H1 (cell line): ENCODE measurements around the gene TNNI2. TPM values are rescaled to one million over a fixed set of nuclear protein-coding genes. Genes with fewer than 3 reads are reported as not detected.

ENCODE experiments used
- CTCF ChIA-PET: fragments of 300-600 bp; sonication (Branson Sonifier 250); formaldehyde crosslinking; loops from one replicate; lab custom pipeline; 2021; ENCODE audit not compliant: partially characterized antibody; lab: Charles Lee
- POLR2A ChIA-PET: fragments of 300-600 bp; sonication (Branson Sonifier 250); formaldehyde crosslinking; loops from one replicate; lab custom pipeline; 2021; ENCODE audit warnings: inconsistent platforms; ENCODE audit not compliant: partially characterized antibody; lab: Charles Lee
- DNase-seq, 2 experiments: peaks; one replicate each; pipeline versions ENCODE4 v3.0.0 to v3.0.0-alpha.2; 2010 to 2022; ENCODE audit warnings: low spot score in 2 of 2, low read depth in 1 of 2, mixed read lengths in 1 of 2
- FAIRE-seq: peaks from 2 replicates; lab custom pipeline; 2011; peaks lifted over from hg19 to GRCh38; lab: Jason Lieb, UNC
- H2AFZ ChIP-seq: 2 replicates; pipeline ENCODE4 v1.8.1; 2012; ENCODE audit warnings: low read length, inconsistent platforms
- H2AK5ac ChIP-seq: 2 replicates; pipeline ENCODE4 v1.6.1; 2013; ENCODE audit warnings: low read depth, low read length
- H2BK120ac ChIP-seq: replicated peaks from 2 replicates; pipeline ENCODE3; 2013; ENCODE audit warnings: low read depth, low read length, inconsistent platforms
- H2BK12ac ChIP-seq: 2 replicates; pipeline ENCODE4 v1.6.1; 2013; ENCODE audit warnings: low read depth, low read length
- H2BK15ac ChIP-seq: 2 replicates; pipeline ENCODE4 v1.6.1; 2013; ENCODE audit warnings: low read length
- H2BK20ac ChIP-seq: 2 replicates; pipeline ENCODE4 v1.6.1; 2013; ENCODE audit warnings: low read length
- H2BK5ac ChIP-seq: 2 replicates; pipeline ENCODE4 v1.6.1; 2013; ENCODE audit warnings: low read depth, low read length
- H3K14ac ChIP-seq: 2 replicates; pipeline ENCODE4 v1.6.1; 2013; ENCODE audit warnings: inconsistent platforms; ENCODE audit not compliant: insufficient read length
- H3K18ac ChIP-seq: 2 replicates; pipeline ENCODE4 v1.6.1; 2013; ENCODE audit warnings: low read length; ENCODE audit errors: extremely low read depth
- H3K23ac ChIP-seq: 2 replicates; pipeline ENCODE4 v1.6.1; 2013; ENCODE audit warnings: inconsistent platforms; ENCODE audit not compliant: insufficient read length
- H3K23me2 ChIP-seq: 2 replicates; pipeline ENCODE4 v1.6.1; 2013; ENCODE audit warnings: low read depth, low read length
- H3K27ac ChIP-seq: 2 replicates; pipeline ENCODE4 v1.6.1; 2011; ENCODE audit warnings: low read depth, low read length, inconsistent platforms
- H3K27me3 ChIP-seq, 4 experiments: replicated peaks in 1 of 4; 1 replicate in 1 of 4; 2 replicates in 3 of 4; pipeline versions ENCODE4 v1.6.1 to v1.8.1; 2011 to 2013; ENCODE audit warnings: low read length in 3 of 4, mild to moderate bottlenecking in 3 of 4, inconsistent platforms in 2 of 4, mixed read lengths in 2 of 4, moderate library complexity in 1 of 4; ENCODE audit not compliant: control insufficient read depth in 3 of 4, insufficient read depth in 3 of 4; ENCODE audit errors: extremely low read depth in 1 of 4
- H3K36me3 ChIP-seq, 4 experiments: 2 replicates each; pipeline versions ENCODE4 v1.6.1 to v1.8.1; 2011 to 2013; ENCODE audit warnings: mild to moderate bottlenecking in 4 of 4, low read length in 3 of 4, moderate library complexity in 2 of 4, control low read depth in 1 of 4, inconsistent platforms in 1 of 4; ENCODE audit not compliant: insufficient read depth in 4 of 4, control insufficient read depth in 2 of 4
- H3K4ac ChIP-seq: replicated peaks from 2 replicates; pipeline ENCODE3; 2013; ENCODE audit warnings: low read length, low read depth, mixed read lengths, inconsistent platforms; ENCODE audit not compliant: insufficient read length
- H3K4me1 ChIP-seq, 4 experiments: replicated peaks in 1 of 4; 1 replicate in 1 of 4; 2 replicates in 3 of 4; pipeline versions ENCODE4 v1.6.1 to v1.8.1; 2011 to 2013; ENCODE audit warnings: low read length in 3 of 4, inconsistent platforms in 2 of 4, mixed read lengths in 1 of 4; ENCODE audit not compliant: insufficient read depth in 4 of 4, control insufficient read depth in 3 of 4
- H3K4me2 ChIP-seq, 2 experiments: 2 replicates each; pipeline versions ENCODE4 v1.6.1 to v1.8.1; 2011 to 2013; ENCODE audit warnings: low read depth in 2 of 2, low read length in 2 of 2, control low read depth in 1 of 2, inconsistent platforms in 1 of 2, mild to moderate bottlenecking in 1 of 2; ENCODE audit not compliant: insufficient read depth in 1 of 2
- H3K4me3 ChIP-seq, 4 experiments: fragments of 200-600, 300-600 bp in 1 of 4; sonication (generic), shearing (Covaris generic), sonication (Bioruptor Twin) in 1 of 4; 2 replicates each; pipeline versions ENCODE4 v1.5.1 to v1.8.1; 2011 to 2016; ENCODE audit warnings: low read length in 4 of 4, low read depth in 3 of 4, control low read depth in 2 of 4, inconsistent platforms in 2 of 4, mild to moderate bottlenecking in 2 of 4, mixed read lengths in 1 of 4, moderate library complexity in 1 of 4; ENCODE audit not compliant: insufficient read depth in 2 of 4; ENCODE audit errors: extremely low read depth in 1 of 4
- H3K56ac ChIP-seq: replicated peaks from 2 replicates; pipeline ENCODE3; 2013; ENCODE audit warnings: low read depth, mild to moderate bottlenecking, mixed read lengths, low read length, inconsistent platforms; ENCODE audit not compliant: insufficient read length
- H3K79me1 ChIP-seq: 2 replicates; pipeline ENCODE4 v1.6.1; 2013; ENCODE audit warnings: low read depth, low read length, control low read depth
- H3K79me2 ChIP-seq, 2 experiments: 2 replicates each; pipeline versions ENCODE4 v1.6.1 to v1.8.1; 2012 to 2013; ENCODE audit warnings: low read length in 2 of 2, mild to moderate bottlenecking in 2 of 2, inconsistent platforms in 1 of 2; ENCODE audit not compliant: insufficient read depth in 2 of 2, control insufficient read depth in 1 of 2
- H3K9ac ChIP-seq, 4 experiments: replicated peaks in 1 of 4; 1 replicate in 1 of 4; 2 replicates in 3 of 4; pipeline versions ENCODE4 v1.6.1 to v1.8.1; 2011 to 2013; ENCODE audit warnings: low read depth in 3 of 4, low read length in 3 of 4, control low read depth in 2 of 4, mild to moderate bottlenecking in 2 of 4, moderate library complexity in 2 of 4, inconsistent platforms in 1 of 4; ENCODE audit errors: extremely low read depth in 1 of 4
- H3K9me3 ChIP-seq, 2 experiments: 2 replicates each; pipeline versions ENCODE4 v1.6.1 to v1.8.1; 2012 to 2013; ENCODE audit warnings: mild to moderate bottlenecking in 2 of 2, moderate library complexity in 2 of 2, control low read depth in 1 of 2, inconsistent platforms in 1 of 2, low read depth in 1 of 2, low read length in 1 of 2, mixed read lengths in 1 of 2; ENCODE audit not compliant: insufficient read depth in 2 of 2
- H4K20me1 ChIP-seq, 2 experiments: replicated peaks in 1 of 2; 2 replicates each; pipeline versions ENCODE3 to v1.8.1; 2011 to 2013; ENCODE audit warnings: inconsistent platforms in 2 of 2, low read length in 2 of 2, mild to moderate bottlenecking in 1 of 2; ENCODE audit not compliant: insufficient read depth in 2 of 2, control insufficient read depth in 1 of 2
- H4K5ac ChIP-seq: 2 replicates; pipeline ENCODE4 v1.6.1; 2013; ENCODE audit warnings: low read length, low read depth, mixed read lengths, inconsistent platforms; ENCODE audit not compliant: insufficient read length
- H4K8ac ChIP-seq: 2 replicates; pipeline ENCODE4 v1.8.0; 2013; ENCODE audit warnings: mild to moderate bottlenecking, moderate library complexity, low read length, inconsistent platforms; ENCODE audit not compliant: insufficient read depth; ENCODE audit errors: extremely low read depth
- H4K91ac ChIP-seq: replicated peaks from 2 replicates; pipeline ENCODE3; 2013; ENCODE audit warnings: low read length, mixed read lengths, inconsistent platforms; ENCODE audit not compliant: insufficient read length
- CEBPB ChIP-seq: IDR thresholded peaks from 2 replicates; pipeline ENCODE4 v1.6.1; 2012; ENCODE audit warnings: low read depth, low read length
- KDM5A ChIP-seq: fragments of 200-600 bp; IDR thresholded peaks from 2 replicates; pipeline ENCODE4 v1.7.1; 2012; ENCODE audit warnings: mild to moderate bottlenecking, low read length, inconsistent platforms, mixed read lengths
- WGBS, 2 experiments: shearing (Covaris generic) in 1 of 2; methylation state at CpG; one replicate each; pipeline versions ENCODE4 v1.1.6 to v1.1.7; 2013 to 2015; ENCODE audit warnings: low lambda C conversion rate in 2 of 2, mixed read lengths in 2 of 2, inconsistent platforms in 1 of 2, low coverage in 1 of 2, missing lambda C conversion rate in 1 of 2; ENCODE audit not compliant: insufficient replicate concordance in 2 of 2, insufficient coverage in 1 of 2, insufficient read length in 1 of 2; ENCODE audit errors: extremely low coverage in 1 of 2, missing lambda C conversion rate in 1 of 2; 5-methylcytosine and 5-hydroxymethylcytosine counted together
- polyA plus RNA-seq, 7 experiments: library from polyadenylated mRNA; depleted of rRNA in 3 of 7; stranded (reverse) in 5 of 7; unstranded in 2 of 7; fragments of >200 nt in 5 of 7; fragments of 200-250 nt in 2 of 7; gene quantifications; 1 replicate in 5 of 7; 2 replicates in 1 of 7; 4 replicates in 1 of 7; pipeline versions ENCODE4 v1.2.1 to v1.2.3, GENCODE V29; 2011 to 2013; ENCODE audit warnings: missing spikeins in 2 of 7, mixed read lengths in 2 of 7
- total RNA-seq: library from RNA; stranded (reverse); fragmentation: NEBNext Ultra II Directional; extraction: Animal tissue kit (Norgen Biotek cat#: 25700); gene quantifications from 2 replicates; pipeline ENCODE4 v1.2.1, GENCODE V29; 2021

TNNI2 gene
- total and polyA plus RNA-seq, 2 of the 8 experiments (the other 6 are each of a cell fraction or from before 2014, with no cell fraction given): not detected

GRCh38 chr11:1830004-1830321, 8.8 kb upstream of the TNNI2 start:
- H3K27ac ChIP-seq: no peak overlapping the region
- WGBS, 2 experiments: 90% methylated on average over 6 of the region's 6 CpGs; no CpG with 5 or more reads in 1 of the 2 experiments
- CTCF ChIA-PET: interaction anchor here (0.7 to 15.8 kb wide), 8 partner anchors 22 to 337 kb away, joined by 3 to 439 read pairs (median 14); no protein-coding TSS in a partner anchor
- TF ChIP-seq KDM5A (no peak), CEBPB (no peak)

More at GRCh38 chr11:1830004-1830321, 8.8 kb upstream of the TNNI2 start:
- no peak overlapping the region for H2BK12ac ChIP-seq
- H3K14ac ChIP-seq: no peak overlapping the region
- H2AFZ ChIP-seq: no peak overlapping the region
- no peak overlapping the region for H2BK20ac ChIP-seq
- no peak overlapping the region for H3K4ac ChIP-seq
- no peak overlapping the region for H4K8ac ChIP-seq
- no peak for FAIRE-seq
- no peak overlapping the region for H3K4me2 ChIP-seq
- H3K4me1 ChIP-seq: peaks cover 0 to 4% (median 3%) of the 10 kb centered on the region in 4 experiments; a peak in 5 of 7 replicates
- no peaks in the 10 kb centered on the region for H3K79me1 ChIP-seq
- no peak overlapping the region for H4K91ac ChIP-seq
- no peaks in the 10 kb centered on the region for H3K36me3 ChIP-seq
- no peak overlapping the region for H4K5ac ChIP-seq
- H3K79me2 ChIP-seq: no peaks in the 10 kb centered on the region
- POLR2A ChIA-PET: no interaction called here
- H3K9me3 ChIP-seq: no peaks in the 10 kb centered on the region
- H3K23me2 ChIP-seq: no peaks in the 10 kb centered on the region
- no peaks in the 10 kb centered on the region for H4K20me1 ChIP-seq
- H3K56ac ChIP-seq: no peak overlapping the region
- peaks cover 0 to 6% (median 1%) of the 10 kb centered on the region in 4 experiments; a peak in 3 of 7 replicates for H3K27me3 ChIP-seq
- no peak overlapping the region for H3K23ac ChIP-seq
- H2BK15ac ChIP-seq: no peak overlapping the region
- H3K18ac ChIP-seq: no peak overlapping the region
- no peak overlapping the region for H3K9ac ChIP-seq
- no peak overlapping the region for H2BK5ac ChIP-seq
- no peak for DNase-seq
- H2BK120ac ChIP-seq: no peak overlapping the region
- H2AK5ac ChIP-seq: 0 out of 2 replicates have a peak overlapping the region, but pooled peaks have one; percentile 24
- H3K4me3 ChIP-seq: no peak overlapping the region
